Right cardiac atrium (tissue), 5 donors: ENCODE data around the gene CDCP2. TPM values are rescaled to one million over a fixed set of nuclear protein-coding genes. Genes with fewer than 3 reads are reported as not detected.

Source experiments
- ATAC-seq, 2 donors: fragments of 200-7000 bp; cut with Tn5 transposase; one replicate each; pipeline versions ENCODE4 v1.8.0 to v1.9.1; 2020; ENCODE audit warnings: moderate library complexity in 2 of 2, mild to moderate bottlenecking in 1 of 2
- DNase-seq, 3 donors: peaks; one replicate each; pipeline ENCODE4 v3.0.0-alpha.2; 2020
- H3K27ac ChIP-seq: one replicate; pipeline ENCODE4 v1.5.1; 2013; ENCODE audit warnings: mild to moderate bottlenecking, low read length, control low read depth, moderate library complexity
- H3K27me3 ChIP-seq: one replicate; pipeline ENCODE4 v1.6.1; 2013; ENCODE audit not compliant: control insufficient read depth, insufficient read depth
- H3K4me1 ChIP-seq: one replicate; pipeline ENCODE4 v1.6.1; 2013; ENCODE audit warnings: low read length; ENCODE audit not compliant: control insufficient read depth, insufficient read depth
- H3K4me3 ChIP-seq: one replicate; pipeline ENCODE4 v1.5.1; 2013; ENCODE audit warnings: low read length, control low read depth
- H3K9me3 ChIP-seq: one replicate; pipeline ENCODE4 v1.6.1; 2013; ENCODE audit warnings: low read length; ENCODE audit not compliant: control insufficient read depth
- WGBS: extraction: QIAGEN DNeasy Blood & Tissue Kit; methylation state at CpG from one replicate; pipeline ENCODE4 v1.1.7; 2013; 5-methylcytosine and 5-hydroxymethylcytosine counted together
- intact Hi-C, 4 donors: fragments of 100-400 bp; cut with DNase I; formaldehyde crosslinking; loops; one replicate each; pipeline versions ENCODE4 v1.11.0 to v1.14.0; 2022 to 2023
- polyA plus RNA-seq: library from polyadenylated mRNA; stranded (reverse); fragments of 200-250 nt; gene quantifications from one replicate; pipeline ENCODE4 v1.2.3, GENCODE V29; 2013
- total RNA-seq, 4 donors: library from RNA; stranded (reverse); fragmentation: NEBNext Ultra II Directional; extraction: Animal tissue kit (Norgen Biotek cat#: 25700); gene quantifications; one replicate each; pipeline ENCODE4 v1.2.1, GENCODE V29; 2021
- donor health status: healthy with polysubstance abuse.
- donor health status: DM: no; HTN: yes; CAD: no.
- donor health status: DM: no; HTN: no; CAD: no.
- donor health status: DM: no; HTN: yes; CAD: no; lungs with severe emphysema.
- donor health status: DM: yes; HTN: yes; CAD: no.

The CDCP2 gene
- total and polyA plus RNA-seq, 5 donors = not detected

DNA sequence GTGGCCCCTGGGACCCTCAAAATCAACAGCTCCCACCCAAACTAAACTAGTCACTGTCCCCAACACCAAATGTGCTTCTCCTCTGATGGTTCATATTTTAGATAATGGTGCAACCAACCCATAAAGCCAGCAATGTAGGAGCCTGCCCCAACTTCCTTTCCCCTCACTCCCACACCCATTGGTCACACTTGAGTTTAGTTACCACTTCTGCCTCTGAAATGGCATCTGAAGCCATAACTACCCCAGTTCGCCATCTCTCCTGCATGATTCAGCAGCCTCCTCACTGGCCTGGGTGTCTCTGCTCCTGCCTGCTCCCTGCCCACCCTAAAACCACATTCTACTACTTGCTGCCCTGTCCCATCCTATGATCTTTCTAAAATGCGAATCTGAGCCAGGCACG is 3.4 kb upstream of the CDCP2 start:
- no peaks in the 10 kb centered on the region for H3K27me3 ChIP-seq
- DNase-seq = no peak
- 87% methylated on average over 3 of the region's 3 CpGs for WGBS
- H3K4me3 ChIP-seq = no peak overlapping the region
- no peak overlapping the region for H3K27ac ChIP-seq
- no peaks in the 10 kb centered on the region for H3K4me1 ChIP-seq
- intact Hi-C loops = no loop called here
- ATAC-seq = no peak
- H3K9me3 ChIP-seq = no peaks in the 10 kb centered on the region

DNA sequence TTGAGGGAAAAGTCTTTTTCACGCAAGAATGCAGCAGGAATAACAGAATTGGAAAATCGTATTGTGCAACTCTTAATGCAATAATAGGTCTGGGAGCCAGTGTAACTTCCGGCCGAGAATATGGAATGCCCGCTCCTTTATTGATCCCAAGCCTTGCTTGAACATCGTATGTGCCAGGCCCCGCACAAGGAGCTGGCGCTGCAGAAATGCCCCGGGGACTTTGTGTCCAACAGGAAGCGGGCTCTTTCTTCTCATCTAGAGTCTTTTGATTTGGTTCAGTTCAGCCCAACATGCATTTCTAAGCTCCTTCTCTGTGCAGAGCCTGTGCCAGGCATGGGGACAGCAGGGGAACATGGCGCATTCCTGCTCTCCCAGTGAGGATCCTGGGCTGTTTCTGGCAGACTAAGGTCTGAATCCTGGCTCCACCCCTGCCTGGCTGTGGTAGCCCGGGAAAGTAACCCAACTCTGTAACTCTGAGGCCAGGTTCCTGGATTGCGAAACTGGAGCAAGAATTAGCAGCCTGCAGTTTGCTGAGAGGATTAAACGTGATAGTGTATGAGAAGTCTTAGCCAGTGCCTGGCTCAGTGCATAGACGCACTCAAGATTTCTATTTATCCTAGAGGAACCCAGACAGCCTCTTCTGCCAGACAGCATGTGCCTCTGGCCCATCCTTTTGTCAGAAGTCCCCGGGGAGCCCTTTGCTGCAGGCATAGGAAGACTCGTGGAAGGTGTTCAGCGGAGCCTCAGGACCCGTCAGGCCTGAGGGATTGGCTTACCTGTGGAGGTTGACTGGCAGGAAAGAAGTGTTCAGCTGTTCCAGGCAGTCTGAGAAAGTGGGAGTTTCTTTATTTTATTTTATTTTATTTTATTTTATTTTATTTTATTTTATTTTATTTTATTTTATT is 987 bp upstream of the CDCP2 start:
- Histone ChIP-seq H3K4me3 (no peak overlapping the region), H3K27ac (no peak overlapping the region), H3K4me1 (no peaks in the 10 kb centered on the region), H3K9me3 (no peaks in the 10 kb centered on the region), H3K27me3 (no peaks in the 10 kb centered on the region)
- DNase-seq (peak; percentile 76 to 84 (median 83)), ATAC-seq (peak; percentile 87 to 88)
- 55% methylated on average over 19 of the region's 19 CpGs for WGBS
- intact Hi-C loops = no loop called here

DNA sequence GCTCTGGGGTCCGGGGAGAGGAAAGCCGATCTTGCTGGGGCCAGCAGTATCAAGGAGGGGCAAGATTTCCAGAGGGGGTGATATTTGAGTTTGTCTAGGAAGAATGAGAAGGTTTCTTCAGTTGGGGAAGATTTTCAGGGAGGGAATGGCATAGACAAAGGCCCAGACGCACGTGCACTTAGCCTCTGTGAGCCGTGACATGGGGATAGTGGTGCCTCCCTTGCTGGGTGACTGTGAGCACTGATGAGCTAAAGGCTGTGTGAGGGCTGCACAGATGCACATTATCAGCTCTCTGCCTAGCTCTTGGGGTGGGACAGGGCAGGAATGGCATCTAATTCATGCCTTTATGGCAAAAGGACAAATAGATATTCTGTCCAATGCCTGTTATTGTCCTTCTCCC is 1.8 kb downstream of the CDCP2 start:
- Histone ChIP-seq H3K9me3 (no peaks in the 10 kb centered on the region), H3K27me3 (no peaks in the 10 kb centered on the region), H3K4me3 (no peak overlapping the region), H3K27ac (no peak overlapping the region), H3K4me1 (no peaks in the 10 kb centered on the region)
- 84% methylated on average over 5 of the region's 5 CpGs for WGBS
- intact Hi-C loops = no loop called here
- DNase-seq (no peak), ATAC-seq (no peak)

DNA sequence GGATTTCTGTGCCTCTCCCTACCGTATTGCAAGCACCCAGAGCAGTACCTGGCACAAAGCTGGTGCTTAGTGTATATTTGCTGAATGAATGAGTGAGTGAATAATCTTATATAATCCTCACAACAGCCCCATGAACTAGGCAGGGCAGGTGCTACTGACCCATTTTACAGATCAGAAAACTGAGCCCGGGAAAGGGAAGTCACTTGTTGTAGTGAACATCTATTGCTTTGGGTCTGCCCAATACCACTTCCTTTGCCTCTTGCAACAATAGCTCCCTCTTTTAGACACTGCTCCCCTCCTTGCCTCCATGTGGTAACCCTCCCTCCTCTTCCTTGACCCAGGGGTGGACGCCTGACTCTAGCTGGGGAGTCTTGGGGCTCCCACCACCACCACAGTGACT is 3.1 kb downstream of the CDCP2 start:
- no peak overlapping the region for H3K4me3 ChIP-seq
- H3K27ac ChIP-seq = no peak overlapping the region
- H3K9me3 ChIP-seq = no peaks in the 10 kb centered on the region
- DNase-seq (no peak), ATAC-seq (no peak)
- WGBS = 95% methylated on average over 3 of the region's 3 CpGs
- no peaks in the 10 kb centered on the region for H3K27me3 ChIP-seq
- no peaks in the 10 kb centered on the region for H3K4me1 ChIP-seq
- intact Hi-C loops = no loop called here

DNA sequence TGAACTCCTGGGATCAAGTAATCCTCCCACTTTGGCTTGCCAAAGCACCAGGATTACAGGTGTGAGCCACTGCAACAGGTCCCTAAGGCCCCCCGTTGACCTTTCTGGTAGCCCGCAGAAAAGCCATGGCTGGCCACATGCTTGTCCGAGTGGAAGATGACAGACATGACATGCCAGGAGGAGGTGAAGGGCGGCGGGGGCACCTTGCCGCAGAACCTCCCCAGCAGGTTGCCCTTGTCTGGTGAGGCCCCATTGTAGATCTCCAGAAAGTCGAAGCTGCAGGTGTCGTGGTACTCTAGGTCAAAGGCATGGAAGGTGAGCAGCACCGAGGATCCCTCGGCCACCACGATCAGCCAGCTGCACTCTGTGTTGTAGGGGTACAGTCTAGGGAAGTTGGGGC is 8.4 kb downstream of the CDCP2 start:
- WGBS = 96% methylated on average over 11 of the region's 11 CpGs
- ATAC-seq = no peak
- H3K27ac ChIP-seq = no peak overlapping the region
- H3K9me3 ChIP-seq = no peaks in the 10 kb centered on the region
- no peaks in the 10 kb centered on the region for H3K27me3 ChIP-seq
- H3K4me3 ChIP-seq = no peak overlapping the region
- no peak for DNase-seq
- no peaks in the 10 kb centered on the region for H3K4me1 ChIP-seq
- intact Hi-C loops = no loop called here

DNA sequence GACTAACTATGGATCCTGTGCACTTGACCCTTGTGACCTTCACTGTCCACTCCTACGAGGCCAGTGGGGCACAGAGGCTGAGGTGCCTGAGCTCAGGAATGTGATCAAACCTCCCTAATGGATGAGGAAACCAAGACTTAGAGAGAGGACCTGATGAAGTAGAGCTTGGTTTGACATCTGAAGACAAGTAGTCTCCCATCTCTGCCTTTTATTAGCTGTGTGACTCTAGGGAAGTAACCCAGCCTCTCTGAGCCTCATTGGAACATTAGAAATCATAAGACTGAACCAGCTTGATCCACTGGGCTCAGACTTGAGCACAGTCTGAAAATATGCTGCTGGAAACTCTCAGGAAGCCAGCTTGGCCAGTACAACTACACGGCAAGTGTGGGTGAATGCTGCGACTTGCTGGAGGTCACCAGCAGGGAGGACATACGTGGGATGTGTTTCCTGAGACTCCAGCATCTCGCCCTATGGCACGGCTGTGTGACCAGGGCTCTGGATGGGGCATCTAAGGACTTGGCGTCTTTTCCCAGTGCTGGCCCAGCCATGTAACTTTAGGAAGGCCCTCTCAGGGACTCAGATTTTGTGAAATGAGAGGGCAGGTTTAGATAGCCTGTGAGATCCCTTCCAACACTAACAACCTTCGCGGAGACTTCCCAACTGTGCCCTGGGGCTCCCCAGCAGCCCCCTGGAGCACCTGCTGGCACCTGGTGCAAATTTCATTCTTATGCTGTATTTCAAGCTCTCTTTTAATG is 10.5 kb downstream of the CDCP2 start:
- H3K4me1 ChIP-seq = peaks cover 2% of the 10 kb centered on the region
- DNase-seq = no peak
- H3K27me3 ChIP-seq = no peaks in the 10 kb centered on the region
- 67% methylated on average over 9 of the region's 9 CpGs for WGBS
- no peaks in the 10 kb centered on the region for H3K9me3 ChIP-seq
- H3K4me3 ChIP-seq = no peak overlapping the region
- no peak overlapping the region for H3K27ac ChIP-seq
- no peak for ATAC-seq
- intact Hi-C loops = no loop called here

DNA sequence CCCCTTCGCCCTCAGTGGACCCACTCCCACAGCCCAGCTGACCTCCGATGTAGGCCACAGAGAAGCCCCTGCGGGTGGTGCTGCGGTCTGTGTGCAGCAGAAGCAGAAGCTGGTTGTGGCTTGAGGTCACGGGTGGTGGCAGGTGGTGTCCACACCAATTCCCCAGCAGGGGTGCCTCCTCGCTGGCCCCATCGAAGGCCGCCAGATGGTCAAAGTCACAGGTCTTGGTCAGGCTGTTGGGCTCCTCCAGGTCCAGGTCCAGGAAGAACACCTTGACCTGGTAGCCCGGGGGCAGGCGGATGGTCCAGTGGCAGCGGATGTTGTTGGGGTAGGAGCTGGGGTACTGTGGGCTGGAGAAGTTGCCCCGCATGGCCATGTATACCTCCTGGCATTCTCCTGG is 13.1 kb downstream of the CDCP2 start:
- H3K27me3 ChIP-seq = no peaks in the 10 kb centered on the region
- H3K4me1 ChIP-seq = peaks cover 2% of the 10 kb centered on the region
- intact Hi-C loops = no loop called here
- ATAC-seq = no peak
- no peak for DNase-seq
- 98% methylated on average over 12 of the region's 12 CpGs for WGBS
- H3K9me3 ChIP-seq = no peaks in the 10 kb centered on the region
- H3K27ac ChIP-seq = no peak overlapping the region
- H3K4me3 ChIP-seq = no peak overlapping the region

DNA sequence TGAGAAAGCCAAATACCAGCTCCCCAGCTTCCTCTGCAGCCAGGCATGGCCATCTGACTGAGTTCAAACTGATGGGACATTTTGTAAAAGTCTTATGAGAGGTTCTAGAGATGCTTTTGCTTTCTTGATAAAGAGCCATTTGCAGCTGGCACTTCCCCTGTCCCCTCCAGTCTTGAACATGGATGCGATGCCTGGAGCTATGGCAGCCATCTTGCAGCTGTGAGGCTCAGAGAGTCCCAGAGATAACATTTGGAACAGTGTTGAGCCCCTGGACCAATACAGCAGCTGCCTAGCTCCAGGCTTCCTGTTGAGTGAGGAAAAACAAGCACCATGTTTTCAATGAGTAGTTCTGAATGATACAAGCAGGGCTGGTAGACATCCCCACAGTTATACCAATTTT is 13.8 kb downstream of the CDCP2 start:
- WGBS = 100% methylated on average over 1 of the region's 1 CpG
- ATAC-seq = no peak
- Histone ChIP-seq H3K4me1 (peaks cover 2% of the 10 kb centered on the region), H3K27me3 (no peaks in the 10 kb centered on the region), H3K27ac (no peak overlapping the region), H3K9me3 (no peaks in the 10 kb centered on the region), H3K4me3 (no peak overlapping the region)
- intact Hi-C loops = no loop called here
- DNase-seq = no peak

DNA sequence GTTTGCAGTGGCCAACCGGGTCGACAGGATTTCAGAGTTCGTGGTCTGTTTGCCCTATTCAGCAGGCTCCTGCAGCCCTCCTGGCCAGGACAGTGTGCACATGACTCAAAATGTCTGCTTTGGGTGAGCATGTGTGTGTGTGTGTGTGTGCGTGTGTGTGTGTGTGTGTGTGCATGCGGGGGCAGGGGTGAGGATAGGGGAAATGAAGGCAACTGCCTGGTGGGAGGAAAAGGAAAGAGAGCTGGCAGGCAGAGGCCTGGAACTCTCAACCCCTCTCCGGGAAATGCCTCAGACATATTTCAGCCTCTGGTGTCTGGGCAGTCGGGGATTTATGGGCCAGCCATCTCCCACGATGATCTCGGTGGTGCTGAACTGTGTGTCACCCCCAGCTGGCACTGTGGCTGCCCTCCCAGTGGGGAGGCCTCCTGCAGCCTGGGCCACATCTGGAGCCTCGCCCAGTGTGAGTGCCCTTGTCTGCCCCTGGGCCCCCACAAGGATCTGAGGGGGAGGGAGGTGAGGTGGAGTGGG is 15.2 kb downstream of the CDCP2 start:
- ATAC-seq (peak in 1 of 2 donors; percentile 14), DNase-seq (no peak)
- no peak overlapping the region for H3K27ac ChIP-seq
- WGBS = 32% methylated on average over 10 of the region's 10 CpGs
- H3K4me1 ChIP-seq = peaks cover 2% of the 10 kb centered on the region
- H3K27me3 ChIP-seq = no peaks in the 10 kb centered on the region
- H3K4me3 ChIP-seq = no peak overlapping the region
- intact Hi-C loops = no loop called here
- H3K9me3 ChIP-seq = no peaks in the 10 kb centered on the region

DNA sequence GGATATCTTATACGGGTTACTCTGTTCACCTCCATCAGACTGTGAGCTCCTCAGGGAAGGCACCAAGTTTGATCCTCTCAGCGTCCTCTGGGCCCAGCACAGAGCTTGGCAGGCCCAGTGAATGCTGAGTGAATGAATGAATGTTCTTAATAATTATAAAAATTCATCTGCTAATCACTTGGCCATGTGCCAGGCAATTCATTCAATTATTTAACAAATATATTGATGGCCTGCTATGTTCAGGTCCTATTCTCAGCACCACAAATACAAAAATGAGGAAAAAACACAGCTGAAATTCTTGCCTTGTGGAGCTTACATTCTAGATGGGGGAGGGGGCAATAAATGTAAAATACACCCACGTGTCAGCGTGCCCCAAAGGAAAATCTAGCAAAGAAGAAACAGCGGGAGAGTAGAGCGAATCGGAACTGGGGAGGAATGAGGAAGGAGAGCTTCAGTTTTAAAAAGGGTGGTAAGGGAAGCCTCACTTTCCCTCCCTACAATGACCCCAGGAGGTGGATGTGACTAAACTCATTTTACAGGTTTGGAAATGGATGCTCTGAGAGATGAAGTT is 15.8 kb downstream of the CDCP2 start:
- no peak overlapping the region for H3K4me3 ChIP-seq
- intact Hi-C loops = no loop called here
- 76% methylated on average over 7 of the region's 7 CpGs for WGBS
- no peaks in the 10 kb centered on the region for H3K27me3 ChIP-seq
- DNase-seq = no peak
- H3K27ac ChIP-seq = no peak overlapping the region
- H3K9me3 ChIP-seq = no peaks in the 10 kb centered on the region
- peaks cover 2% of the 10 kb centered on the region for H3K4me1 ChIP-seq
- no peak for ATAC-seq
